Transverse colon (tissue), 4 donors: ENCODE measurements around the gene UNC5A. TPM values are rescaled to one million over a fixed set of nuclear protein-coding genes. Genes with fewer than 3 reads are reported as not detected.

Source experiments
- DNase-seq: peaks from one replicate; pipeline ENCODE4 v3.0.0-alpha.2; 2019
- H3K27ac ChIP-seq, 4 donors: fragments of 200-600 bp; sonication (generic); 2 replicates each; pipeline ENCODE4 v1.5.1; 2016 to 2018; ENCODE audit warnings: inconsistent platforms in 4 of 4
- H3K27me3 ChIP-seq: fragments of 200-600 bp; sonication (generic); 2 replicates; pipeline ENCODE4 v1.5.1; 2017; ENCODE audit warnings: inconsistent platforms
- H3K36me3 ChIP-seq, 4 donors: fragments of 200-600 bp; sonication (generic); 2 replicates each; pipeline ENCODE4 v1.5.1; 2017 to 2019; ENCODE audit warnings: inconsistent platforms in 4 of 4
- H3K4me1 ChIP-seq, 4 donors: fragments of 200-600 bp; sonication (generic); 2 replicates each; pipeline ENCODE4 v1.5.1; 2017 to 2020; ENCODE audit warnings: inconsistent platforms in 4 of 4
- H3K4me3 ChIP-seq, 4 donors: fragments of 200-600 bp; sonication (generic); 1 replicate in 1 of 4; 2 replicates in 3 of 4; pipeline versions ENCODE4 v1.5.1 to v1.6.1; 2017 to 2019; ENCODE audit warnings: inconsistent platforms in 4 of 4
- H3K9me3 ChIP-seq, 2 donors: fragments of 200-600 bp; sonication (generic); 2 replicates each; pipeline ENCODE4 v1.5.1; 2017 to 2019; ENCODE audit warnings: inconsistent platforms in 2 of 2
- CTCF ChIP-seq, 5 experiments: fragments of 200-600 bp in 3 of 5; fragments of 450-650 bp in 2 of 5; sonication (generic) in 3 of 5; IDR thresholded peaks; 1 replicate in 2 of 5; 2 replicates in 3 of 5; pipeline ENCODE4 v1.5.1; 2016 to 2017; ENCODE audit warnings: antibody characterized with exemption in 5 of 5, inconsistent platforms in 3 of 5, mild to moderate bottlenecking in 2 of 5, moderate library complexity in 1 of 5
- EP300 ChIP-seq: sonication (generic); formaldehyde crosslinking; IDR thresholded peaks from one replicate; pipeline ENCODE4 v1.6.1; 2017; ENCODE audit warnings: antibody characterized with exemption, low read depth
- POLR2A ChIP-seq: fragments of 450-650 bp; IDR thresholded peaks from one replicate; pipeline ENCODE4 v1.6.1; 2016; ENCODE audit warnings: antibody characterized with exemption, mild to moderate bottlenecking, moderate library complexity
- POLR2AphosphoS5 ChIP-seq, 3 donors: sonication (generic); formaldehyde crosslinking; IDR thresholded peaks; one replicate each; pipeline ENCODE4 v1.6.1; 2016; ENCODE audit warnings: antibody characterized with exemption in 3 of 3
- WGBS, 2 donors: methylation state at CpG; one replicate each; pipeline ENCODE4 v1.1.5; 2018; ENCODE audit warnings: low coverage in 1 of 2; 5-methylcytosine and 5-hydroxymethylcytosine counted together
- in situ Hi-C, 4 donors: fragments of 200-750 bp; cut with MboI; loops; one replicate each; pipeline versions ENCODE4 v1.15.0 to v1.15.1; 2017; ENCODE audit warnings: low sequenced_read_pairs in 3 of 4, low pct_ligation_motif_present in 1 of 4, low pct_unique_long_range_greater_than_20kb in 1 of 4
- intact Hi-C: fragments of 100-400 bp; cut with DNase I; formaldehyde crosslinking; loops from one replicate; pipeline ENCODE4 v1.15.1; 2023; ENCODE audit warnings: low total_unique reads
- total RNA-seq, 4 donors: library from RNA; depleted of rRNA; stranded (reverse); fragments of >200 nt; gene quantifications; one replicate each; pipeline ENCODE4 v1.1.0, GENCODE V29; 2016

UNC5A gene
- total RNA-seq, 4 donors from 2014 or later: 0.32 TPM; not detected in 3

DNA sequence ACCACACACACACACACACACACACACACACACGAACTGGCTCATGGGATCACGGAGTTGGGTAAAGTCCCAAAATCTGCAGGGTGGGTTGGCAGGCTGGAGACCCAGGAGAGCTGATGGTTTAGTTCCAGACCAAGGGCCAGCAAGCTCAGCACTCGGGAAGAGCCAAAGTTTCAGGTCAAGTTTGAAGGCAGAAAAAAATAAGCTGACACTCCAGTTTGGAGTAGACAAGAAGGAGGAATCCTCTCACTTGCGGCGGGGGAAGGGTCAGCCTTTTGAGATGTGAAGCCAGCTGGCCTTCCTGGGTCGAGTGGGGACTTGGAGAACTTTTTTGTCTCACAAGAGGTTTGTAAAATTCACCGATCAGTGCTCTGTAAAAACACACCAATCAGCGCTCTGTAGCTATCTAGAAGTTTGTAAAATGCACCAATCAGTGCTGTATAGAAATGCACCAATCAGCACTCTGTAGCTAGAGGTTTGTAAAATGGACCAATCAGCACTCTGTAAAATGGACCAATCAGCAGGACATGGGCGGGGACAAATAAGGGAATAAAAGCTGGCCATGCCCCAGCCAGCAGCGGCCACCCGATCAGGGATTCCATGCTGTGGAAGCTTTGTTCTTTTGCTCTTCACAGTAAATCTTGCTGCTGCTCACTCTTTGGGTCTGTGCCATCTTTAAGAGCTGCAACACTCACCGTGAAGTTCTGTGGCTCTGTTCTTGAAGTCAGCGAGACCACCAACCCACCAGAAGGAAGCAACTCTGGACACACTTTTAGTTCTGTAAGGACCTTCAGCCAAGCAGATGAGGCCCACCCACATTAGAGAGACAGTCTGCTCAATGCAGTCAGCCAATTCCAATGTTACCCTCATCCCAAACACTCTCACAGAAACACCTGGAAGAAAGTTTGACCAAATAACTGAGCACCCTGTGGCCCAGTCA, 37.8 kb upstream of the UNC5A start:
- WGBS, 2 donors: 57 to 74% methylated on average over 7 to 13 of the region's 13 CpGs
- H3K27me3 ChIP-seq: peaks cover 46% of the 10 kb centered on the region
- TF ChIP-seq POLR2A: no peak
- TF ChIP-seq POLR2AphosphoS5 (IDR thresholded peaks at IDR 0.05): no peak
- no peak for TF ChIP-seq EP300
- TF ChIP-seq CTCF (IDR thresholded peaks at IDR 0.05): no peak

DNA sequence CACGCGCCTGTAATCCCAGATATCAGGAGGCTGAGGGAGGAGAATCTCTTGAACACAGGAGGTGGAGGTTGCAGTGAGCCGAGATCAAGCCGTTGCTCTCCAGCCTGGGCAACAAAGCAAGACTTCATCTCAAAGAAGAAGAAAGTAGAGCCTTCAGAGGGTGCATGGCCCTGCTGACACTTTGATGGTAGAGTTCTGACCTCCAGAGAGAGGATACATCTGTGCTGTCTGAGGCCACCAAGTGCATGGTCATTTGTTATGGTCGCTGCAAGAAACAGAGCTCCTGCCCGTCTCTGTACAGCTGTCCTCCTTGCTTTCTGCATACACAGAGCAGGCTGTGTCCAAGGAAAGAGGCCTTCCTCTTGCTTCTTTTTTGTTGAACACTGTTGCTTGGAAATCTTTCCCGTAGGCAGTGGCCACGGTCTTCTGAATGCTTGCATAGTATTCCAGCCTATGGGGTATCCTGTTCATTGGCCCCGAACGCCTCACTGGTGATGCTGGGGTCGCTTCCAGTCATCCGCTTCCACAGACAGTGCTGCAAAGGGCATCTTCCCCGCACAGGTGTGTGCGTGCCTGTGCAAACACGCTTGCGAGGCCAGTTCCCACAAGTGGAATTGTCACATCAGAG, 36.8 kb upstream of the UNC5A start:
- intact Hi-C loops: no loop called here
- in situ Hi-C loops: no loop called here
- DNase-seq: no peak
- TF ChIP-seq POLR2A (no peak), CTCF (IDR thresholded peaks at IDR 0.05) (no peak), POLR2AphosphoS5 (IDR thresholded peaks at IDR 0.05) (no peak)
- Histone ChIP-seq H3K27me3 (peaks cover 39% of the 10 kb centered on the region), H3K36me3 (no peaks in the 10 kb centered on the region), H3K4me3 (no peak overlapping the region), H3K27ac (no peak overlapping the region), H3K9me3 (no peaks in the 10 kb centered on the region), H3K4me1 (no peaks in the 10 kb centered on the region)
- WGBS, 2 donors: 80% methylated on average over 7 to 16 of the region's 16 CpGs

More for the DNA sequence above, 37.8 kb upstream of the UNC5A start:
- Histone ChIP-seq H3K36me3 (no peaks in the 10 kb centered on the region), H3K4me3 (no peak overlapping the region), H3K9me3 (no peaks in the 10 kb centered on the region), H3K4me1 (no peaks in the 10 kb centered on the region), H3K27ac (no peak overlapping the region)
- no peak for DNase-seq
- in situ Hi-C loops: no loop called here
- intact Hi-C loops: no loop called here

- intact Hi-C loops: no loop called here
- in situ Hi-C loops: no loop called here
Measured at GRCh38 chr5:176774216-176775171, 35.9 kb upstream of the UNC5A start.

More at GRCh38 chr5:176774216-176775171, 35.9 kb upstream of the UNC5A start:
- H3K36me3 ChIP-seq: no peaks in the 10 kb centered on the region
- H3K4me1 ChIP-seq: no peaks in the 10 kb centered on the region
- H3K27ac ChIP-seq: no peak overlapping the region
- H3K9me3 ChIP-seq: no peaks in the 10 kb centered on the region
- peaks cover 32% of the 10 kb centered on the region for H3K27me3 ChIP-seq
- 37% methylated on average over 24 of the region's 24 CpGs; no CpG with 5 or more reads in 1 of the 2 donors for WGBS, 2 donors
- H3K4me3 ChIP-seq: no peak overlapping the region
- DNase-seq: no peak
- TF ChIP-seq CTCF (IDR thresholded peaks at IDR 0.05): no peak
- TF ChIP-seq POLR2A: no peak
- no peak for TF ChIP-seq EP300
- TF ChIP-seq POLR2AphosphoS5 (IDR thresholded peaks at IDR 0.05): no peak
